Measurements from ENCODE around the gene LCA5L.
"Not testable (repeated sequence)": the region's sequence is repeated elsewhere in the genome, so short reads cannot be mapped to it uniquely, and the experiment has no call there.

The LCA5L gene

DNA sequence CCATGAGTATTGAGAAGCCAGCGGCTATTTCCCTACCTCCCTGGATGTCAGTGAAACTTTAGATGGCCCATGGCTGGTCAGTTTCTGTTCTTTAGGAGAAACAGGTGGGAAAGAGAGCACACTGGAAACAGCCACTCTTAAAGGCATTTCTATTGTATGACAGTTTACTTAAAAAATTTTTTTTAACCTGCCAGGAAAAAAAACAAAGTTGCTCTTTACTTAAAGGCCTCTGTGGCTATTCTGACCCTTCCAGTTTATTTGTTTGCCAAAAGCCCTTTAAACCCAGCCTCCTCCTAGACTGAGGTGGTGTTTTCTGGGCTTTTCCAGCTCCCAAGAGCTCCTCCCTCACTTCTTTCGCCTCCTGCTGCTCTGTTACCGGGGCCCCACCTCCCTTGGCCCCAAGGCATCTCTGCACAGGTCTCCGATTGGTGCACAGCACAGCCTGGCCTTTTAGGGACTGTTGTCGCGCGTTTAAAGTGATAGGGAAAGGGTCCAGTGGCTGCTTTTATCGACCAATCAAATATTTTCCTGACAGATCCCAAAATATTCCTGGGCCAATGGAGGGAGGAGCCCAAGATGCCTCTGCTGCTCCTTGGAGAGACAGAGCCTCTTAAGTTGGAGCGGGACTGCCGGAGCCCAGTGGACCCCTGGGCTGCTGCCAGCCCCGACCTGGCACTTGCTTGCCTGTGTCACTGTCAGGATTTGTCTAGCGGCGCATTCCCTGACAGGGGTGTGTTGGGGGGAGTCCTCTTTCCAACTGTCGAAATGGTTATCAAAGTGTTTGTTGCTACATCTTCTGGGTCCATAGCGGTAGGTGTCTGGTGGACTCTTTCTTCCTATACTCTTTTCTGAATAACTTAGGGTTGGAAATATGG, 6.0 kb upstream of the LCA5L start, which contains the start of gene SH3BGR:
TSS of gene SH3BGR (plus strand) at position 639 of the 875 bp plus-strand sequence. CDS start at position 766, 127 bp downstream.
- DNase-seq = no peak

GRCh38 chr21:39447264-39447663, 1.7 kb upstream of the LCA5L start:
- no peak for DNase-seq

GRCh38 chr21:39444421-39445180, 977 bp downstream of the LCA5L start:
- no peak for DNase-seq

DNA sequence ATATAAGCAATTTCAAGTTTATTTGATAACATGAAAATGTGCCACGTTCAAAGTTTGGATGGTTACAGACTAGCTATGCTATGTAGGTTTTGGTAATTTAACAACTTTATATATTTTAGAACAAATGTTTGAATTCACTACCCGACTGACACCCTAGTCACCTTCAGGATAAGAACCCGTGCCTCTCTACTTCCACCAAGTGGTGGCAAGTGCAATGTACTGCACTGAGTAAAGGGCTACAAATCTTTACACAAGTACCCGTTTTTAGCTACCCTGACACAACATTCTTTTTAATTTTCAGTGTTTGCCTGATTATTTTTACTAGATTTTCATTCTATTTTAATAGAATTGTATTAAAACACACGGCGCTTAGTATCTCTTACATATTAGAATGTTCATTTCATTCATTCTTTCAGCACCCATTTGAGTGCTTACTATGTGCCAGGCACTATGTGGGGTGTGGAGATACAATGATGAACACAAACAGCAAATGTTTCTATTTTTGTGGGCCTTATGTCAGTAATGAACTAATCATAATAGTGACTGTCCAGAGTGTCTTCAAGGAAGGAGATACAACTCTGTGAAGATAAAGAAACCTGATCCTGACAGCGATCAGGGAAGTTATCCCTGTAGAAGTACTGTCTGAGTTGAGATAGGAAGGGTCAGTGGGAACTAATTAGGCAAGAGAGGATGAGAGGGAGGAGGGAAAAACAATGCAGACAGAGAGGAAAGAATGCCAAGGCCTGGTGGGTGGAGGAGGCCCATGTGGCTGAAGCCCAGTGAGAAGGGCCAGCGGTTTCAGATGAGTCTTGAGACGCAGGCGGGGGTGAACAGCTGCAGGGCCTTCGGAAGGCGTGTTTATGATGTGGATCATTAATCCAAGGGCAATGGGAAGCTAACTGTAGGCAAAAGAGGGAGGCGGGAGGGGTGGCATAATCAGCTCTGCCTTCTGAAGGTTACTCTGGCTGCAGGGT, 3.8 kb downstream of the LCA5L start:
- peak; percentile 31 for DNase-seq

- no peak for DNase-seq
Observed at GRCh38 chr21:39439232-39439631, 6.3 kb downstream of the LCA5L start.

- no peak for DNase-seq
Observed at GRCh38 chr21:39434950-39435349, 10.6 kb downstream of the LCA5L start.

GRCh38 chr21:39430954-39431353, 14.6 kb downstream of the LCA5L start:
- DNase-seq = no peak

DNA sequence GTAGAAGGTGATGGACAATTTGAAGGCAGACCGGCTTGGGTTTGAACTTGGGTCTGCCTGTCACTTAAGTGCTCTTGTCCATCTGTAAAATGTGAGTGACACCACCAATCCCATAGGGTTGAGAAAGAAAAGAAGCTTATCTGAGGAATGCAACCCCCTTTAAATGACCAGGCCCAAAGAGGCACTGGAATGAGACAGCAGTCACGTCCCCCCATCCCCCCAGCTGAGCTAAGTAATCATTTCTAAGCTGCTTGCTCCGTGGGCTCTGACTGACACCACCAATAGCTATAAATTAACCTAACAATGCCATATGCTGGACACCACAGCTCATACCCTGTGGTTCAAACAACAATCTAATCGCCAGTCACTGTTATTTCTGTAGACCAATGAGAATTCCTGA, 15.1 kb downstream of the LCA5L start:
- no peak for DNase-seq

GRCh38 chr21:39430016-39430415, 15.6 kb downstream of the LCA5L start:
- DNase-seq = no peak

DNA sequence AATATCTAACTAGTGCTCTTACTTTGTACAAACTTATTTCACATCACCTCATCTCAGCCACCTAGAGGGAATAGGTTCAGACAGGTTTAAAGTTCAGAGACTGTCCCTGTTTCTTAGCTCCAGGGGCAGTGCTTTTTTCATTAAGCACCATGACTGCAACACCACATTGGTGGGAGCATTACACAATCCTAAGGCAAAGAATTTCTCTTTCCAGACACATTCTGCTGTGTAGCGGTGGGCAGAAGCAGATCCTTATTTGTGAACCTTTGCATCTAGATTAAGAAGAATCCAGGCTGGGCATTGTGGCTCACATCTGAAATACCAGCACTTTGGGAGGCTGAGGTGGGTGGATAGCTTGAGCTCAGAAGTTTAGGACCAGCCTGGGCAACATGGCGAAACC, 16.1 kb downstream of the LCA5L start:
- no peak for DNase-seq

DNA sequence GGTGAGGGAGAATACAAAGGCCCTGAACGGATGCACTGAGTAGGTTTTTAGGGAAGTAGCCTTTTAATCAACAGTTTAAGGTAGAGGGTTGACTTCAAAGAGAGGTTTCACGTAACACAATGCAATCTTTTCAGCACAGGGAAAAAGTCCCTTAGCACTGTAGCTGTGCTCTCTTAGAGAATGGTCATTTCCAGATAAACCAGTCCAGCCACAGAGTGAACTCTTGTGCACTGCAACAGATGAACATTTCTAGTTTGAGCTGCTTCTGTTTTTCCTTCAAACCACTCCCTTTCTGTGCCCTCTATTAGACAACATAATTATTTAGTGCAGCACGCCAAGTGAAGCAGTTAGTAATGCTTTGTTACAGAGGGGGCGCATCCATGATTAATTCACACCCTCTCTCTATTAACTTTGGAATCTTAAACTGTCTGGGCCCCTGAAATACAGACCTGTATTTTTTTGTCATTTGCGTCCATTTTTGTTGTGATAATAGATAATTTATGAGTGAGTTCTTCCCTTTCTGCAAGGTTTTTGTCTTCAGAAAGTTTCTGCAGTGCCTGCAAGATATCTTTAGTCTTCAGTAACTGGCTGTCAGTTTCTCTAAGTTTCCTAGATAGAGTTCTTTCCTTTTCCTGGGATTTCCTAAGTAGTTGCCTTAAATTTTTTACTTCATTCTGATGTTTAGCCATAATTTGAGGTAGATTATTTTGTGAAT, 22.9 kb downstream of the LCA5L start:
- no peak for DNase-seq

DNA sequence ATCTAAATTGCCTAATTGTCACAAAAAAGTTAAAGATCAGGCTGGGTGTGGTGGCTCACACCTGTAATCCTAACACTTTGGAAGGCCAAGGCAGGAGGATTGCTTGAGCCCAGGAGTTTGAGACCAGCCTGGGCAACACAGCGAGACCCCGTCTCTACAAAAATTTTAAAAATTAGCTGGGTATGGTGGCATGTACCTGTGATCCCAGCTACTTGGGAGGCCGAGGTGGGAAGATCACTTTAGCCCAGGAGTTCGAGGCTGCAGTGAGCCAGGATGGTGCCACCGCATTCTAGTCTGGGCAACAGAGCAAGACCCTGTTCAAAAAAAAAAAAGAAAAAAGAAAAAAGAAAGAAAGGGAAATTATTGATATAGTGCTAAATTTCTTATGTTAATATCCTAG, 26.4 kb downstream of the LCA5L start:
- not testable (repeated sequence) for DNase-seq

GRCh38 chr21:39406065-39406464, 39.5 kb downstream of the LCA5L start:
- no peak for DNase-seq

GRCh38 chr21:39400173-39400572, 45.4 kb downstream of the LCA5L start:
- no peak for DNase-seq

GRCh38 chr21:39397646-39398385, 47.8 kb downstream of the LCA5L start:
- DNase-seq = no peak

DNA sequence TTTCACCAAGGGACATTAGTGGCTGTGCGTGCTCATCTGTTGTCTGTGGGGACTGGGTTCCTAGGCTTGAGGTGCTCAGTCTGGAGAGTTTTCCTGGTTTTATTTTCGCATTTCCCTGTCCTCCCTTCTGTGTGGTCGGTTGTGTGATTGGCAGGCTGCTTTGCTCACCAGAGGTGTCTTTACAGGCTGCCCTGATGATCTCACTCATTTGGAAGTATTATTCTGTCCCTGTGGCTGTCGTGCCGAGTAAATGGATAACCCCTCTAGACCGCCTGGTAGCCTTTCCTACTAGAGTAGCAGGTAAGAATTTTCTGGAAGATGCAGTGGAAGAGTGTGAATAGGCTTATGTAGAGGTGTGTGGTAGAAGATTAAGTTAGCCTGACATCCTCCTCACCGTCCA, 52.6 kb downstream of the LCA5L start:
- no peak for DNase-seq

DNA sequence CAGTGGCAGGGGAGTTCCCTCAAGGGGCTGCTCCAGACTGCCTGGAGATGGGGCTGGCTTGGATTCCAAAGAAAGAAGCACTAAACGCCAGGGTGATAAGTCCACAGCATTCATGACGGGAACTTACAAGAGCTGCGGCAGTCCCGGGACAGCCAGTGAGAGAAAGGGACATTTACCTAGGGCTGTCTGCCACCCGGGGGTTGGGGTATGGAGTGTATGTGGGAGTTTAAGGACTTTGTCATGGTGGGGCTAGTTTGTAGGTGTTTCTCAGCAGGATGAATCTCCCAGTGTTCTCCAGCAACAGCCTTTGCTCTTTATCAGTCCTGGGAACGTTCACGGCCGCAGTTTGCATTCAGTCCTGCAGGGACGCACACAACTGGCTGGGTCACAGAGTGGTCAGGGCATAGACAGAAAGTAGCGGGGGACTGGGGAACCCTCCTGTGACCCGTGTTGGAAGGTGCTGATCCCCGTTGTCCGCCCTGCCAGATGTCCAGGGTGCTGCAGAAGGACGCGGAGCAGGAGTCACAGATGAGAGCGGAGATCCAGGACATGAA, 55.3 kb downstream of the LCA5L start:
- no peak for DNase-seq

DNA sequence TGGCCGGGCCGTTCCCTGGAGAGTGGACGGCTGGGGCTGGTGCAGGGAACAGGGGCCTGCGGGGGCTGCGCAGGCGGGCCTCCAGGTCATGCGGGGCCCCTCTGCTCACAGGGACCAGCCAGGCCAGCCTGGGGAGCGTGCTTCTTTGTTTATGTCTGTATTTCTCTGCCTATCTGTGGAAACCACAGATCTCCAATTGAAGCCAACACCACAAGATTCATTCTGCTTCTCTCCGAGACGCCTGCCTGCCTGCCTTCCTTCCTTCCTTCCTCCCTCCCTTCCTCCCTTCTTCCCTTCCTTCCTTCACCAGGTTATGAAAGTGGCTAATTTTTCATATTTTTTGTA, 56.8 kb downstream of the LCA5L start:
- no peak for DNase-seq

- DNase-seq = peak; percentile 98
Observed at GRCh38 chr21:39388038-39388810, 57.4 kb downstream of the LCA5L start.

DNA sequence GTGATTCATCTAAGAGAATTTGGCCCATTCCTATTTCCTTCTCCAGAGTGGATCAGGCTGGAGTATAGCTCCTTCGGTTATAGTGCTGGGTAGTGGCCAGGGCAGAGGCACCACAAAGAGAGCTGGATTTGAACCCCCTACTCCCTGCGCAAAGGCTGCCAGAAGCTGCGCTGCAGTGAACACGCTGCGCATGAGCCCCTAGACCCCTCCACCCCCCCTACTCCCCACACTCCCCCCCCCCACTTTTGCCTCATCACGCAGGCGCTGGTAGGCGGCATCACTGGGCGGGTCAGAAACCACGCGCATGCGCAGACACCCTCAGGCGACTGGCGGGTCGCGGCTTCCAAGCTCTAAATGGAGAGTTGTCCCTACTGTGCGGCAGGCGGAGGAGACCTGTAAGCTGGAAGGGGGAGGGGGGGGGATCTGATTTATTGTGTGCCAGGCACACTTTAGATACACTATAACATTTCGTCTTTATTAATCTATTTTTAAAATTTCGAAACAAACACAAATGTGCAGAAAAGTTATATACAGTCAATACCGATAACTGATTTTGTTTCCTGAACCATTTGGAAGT, 58.0 kb downstream of the LCA5L start:
- DNase-seq = peak; percentile 95

Measured in stimulated activated CD8-positive, alpha-beta memory T cell treated with anti-CD3 and anti-CD28 coated beads, Interleukin-4, amount 100 ng/mL, for 48 hours (primary cell).